ENCODE measurements around the gene STRN3. TPM values are rescaled to one million over a fixed set of nuclear protein-coding genes. Genes with fewer than 3 reads are reported as not detected.
"Not testable (repeated sequence)": the region's sequence is repeated elsewhere in the genome, so short reads cannot be mapped to it uniquely, and the experiment has no call there.

STRN3 gene
- total RNA-seq, 1 donor: 27.9 TPM

GRCh38 chr14:30949651-30950050 is 76.5 kb downstream of the STRN3 start:
- H3K4me3 ChIP-seq (ENCODE audit: low read length): no peak overlapping the region
- no peaks in the 10 kb centered on the region for H3K4me1 ChIP-seq (ENCODE audit: insufficient read depth, low read length)
- no peaks in the 10 kb centered on the region for H3K9me3 ChIP-seq (ENCODE audit: low read depth, low read length)
- no peaks in the 10 kb centered on the region for H3K27me3 ChIP-seq (ENCODE audit: insufficient read depth, low read length)

DNA sequence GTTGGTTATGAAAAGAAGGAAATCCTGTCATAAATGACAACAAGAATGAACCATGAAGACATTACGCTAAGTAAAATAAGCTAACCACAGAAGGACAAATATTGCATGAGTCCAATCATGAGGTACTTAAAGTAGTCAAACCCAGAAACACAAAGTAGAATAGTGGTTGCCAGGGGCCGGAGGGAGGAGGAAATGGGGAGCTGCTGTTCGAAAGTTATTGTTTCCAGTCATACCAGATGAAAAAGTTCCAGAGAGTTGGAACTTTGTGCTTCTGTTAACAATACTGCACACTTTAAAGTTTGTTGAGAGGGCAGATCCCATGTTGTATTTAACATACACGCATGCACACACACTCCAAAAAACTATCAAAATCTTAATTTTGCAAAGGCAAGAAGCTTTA is 82.5 kb downstream of the STRN3 start:
- H3K9me3 ChIP-seq (ENCODE audit: low read depth, low read length): no peaks in the 10 kb centered on the region
- no peaks in the 10 kb centered on the region for H3K27me3 ChIP-seq (ENCODE audit: insufficient read depth, low read length)
- no peak overlapping the region for H3K4me3 ChIP-seq (ENCODE audit: low read length)
- H3K4me1 ChIP-seq (ENCODE audit: insufficient read depth, low read length): no peaks in the 10 kb centered on the region

- Histone ChIP-seq H3K9me3 (ENCODE audit: low read depth, low read length) (no peaks in the 10 kb centered on the region), H3K4me1 (ENCODE audit: insufficient read depth, low read length) (no peaks in the 10 kb centered on the region), H3K4me3 (ENCODE audit: low read length) (no peak overlapping the region), H3K27me3 (ENCODE audit: insufficient read depth, low read length) (no peaks in the 10 kb centered on the region)
Observed at GRCh38 chr14:30940886-30941285, 85.3 kb downstream of the STRN3 start.

- no peaks in the 10 kb centered on the region for H3K4me1 ChIP-seq (ENCODE audit: insufficient read depth, low read length)
- no peaks in the 10 kb centered on the region for H3K9me3 ChIP-seq (ENCODE audit: low read depth, low read length)
- H3K4me3 ChIP-seq (ENCODE audit: low read length): no peak overlapping the region
- no peaks in the 10 kb centered on the region for H3K27me3 ChIP-seq (ENCODE audit: insufficient read depth, low read length)
Observed at GRCh38 chr14:30938617-30939016, 87.6 kb downstream of the STRN3 start.

DNA sequence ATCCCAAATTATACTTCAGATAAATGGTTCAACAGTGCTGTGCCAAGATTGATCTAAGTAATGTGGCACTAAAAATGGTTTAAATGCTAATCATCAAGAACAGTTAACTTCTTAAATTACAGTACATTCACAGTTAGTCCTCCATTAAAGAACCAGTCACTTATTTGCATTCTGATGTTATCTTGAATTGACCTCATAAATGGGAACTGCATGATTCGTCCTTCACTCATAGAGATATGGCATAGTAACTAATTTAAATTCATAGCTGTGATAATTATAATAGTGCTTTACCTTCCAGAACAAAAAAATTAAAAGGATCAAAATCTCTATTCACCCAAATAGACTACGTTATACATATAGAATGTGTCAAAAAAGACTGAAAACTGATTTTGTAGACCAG is 90.7 kb downstream of the STRN3 start:
- Histone ChIP-seq H3K4me3 (ENCODE audit: low read length) (no peak overlapping the region), H3K4me1 (ENCODE audit: insufficient read depth, low read length) (no peaks in the 10 kb centered on the region), H3K27me3 (ENCODE audit: insufficient read depth, low read length) (no peaks in the 10 kb centered on the region), H3K9me3 (ENCODE audit: low read depth, low read length) (no peaks in the 10 kb centered on the region)

DNA sequence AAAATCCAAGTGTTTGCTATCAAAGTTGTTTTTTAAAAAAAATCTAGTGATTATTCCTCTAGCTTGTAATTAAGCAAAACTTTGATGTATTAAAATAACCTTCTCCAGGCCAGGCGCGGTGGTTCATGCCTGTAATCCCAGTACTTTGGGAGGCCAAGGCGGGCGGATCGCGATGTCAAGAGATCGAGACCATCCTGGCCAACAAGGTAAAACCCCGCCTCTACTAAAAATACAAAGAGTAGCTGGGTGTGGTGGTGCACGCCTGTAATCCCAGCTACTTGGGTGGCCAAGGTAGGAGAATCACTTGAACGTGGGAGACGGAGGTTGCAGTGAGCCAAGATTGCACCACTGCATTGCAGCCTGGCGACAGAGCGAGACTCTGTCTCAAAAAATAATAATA is 92.2 kb downstream of the STRN3 start:
- not testable (repeated sequence) for H3K4me3 ChIP-seq (ENCODE audit: low read length); H3K4me1 ChIP-seq (ENCODE audit: insufficient read depth, low read length); H3K9me3 ChIP-seq (ENCODE audit: low read depth, low read length); H3K27me3 ChIP-seq (ENCODE audit: insufficient read depth, low read length)

GRCh38 chr14:30928462-30928861 is 97.7 kb downstream of the STRN3 start:
- Histone ChIP-seq H3K4me1 (ENCODE audit: insufficient read depth, low read length) (no peaks in the 10 kb centered on the region), H3K4me3 (ENCODE audit: low read length) (no peak overlapping the region), H3K27me3 (ENCODE audit: insufficient read depth, low read length) (no peaks in the 10 kb centered on the region), H3K9me3 (ENCODE audit: low read depth, low read length) (no peaks in the 10 kb centered on the region)

- no peaks in the 10 kb centered on the region for H3K9me3 ChIP-seq (ENCODE audit: low read depth, low read length)
- no peak overlapping the region for H3K4me3 ChIP-seq (ENCODE audit: low read length)
- H3K4me1 ChIP-seq (ENCODE audit: insufficient read depth, low read length): peaks cover 4% of the 10 kb centered on the region
- no peaks in the 10 kb centered on the region for H3K27me3 ChIP-seq (ENCODE audit: insufficient read depth, low read length)
Observed at GRCh38 chr14:30925254-30925653, 100.9 kb downstream of the STRN3 start.

DNA sequence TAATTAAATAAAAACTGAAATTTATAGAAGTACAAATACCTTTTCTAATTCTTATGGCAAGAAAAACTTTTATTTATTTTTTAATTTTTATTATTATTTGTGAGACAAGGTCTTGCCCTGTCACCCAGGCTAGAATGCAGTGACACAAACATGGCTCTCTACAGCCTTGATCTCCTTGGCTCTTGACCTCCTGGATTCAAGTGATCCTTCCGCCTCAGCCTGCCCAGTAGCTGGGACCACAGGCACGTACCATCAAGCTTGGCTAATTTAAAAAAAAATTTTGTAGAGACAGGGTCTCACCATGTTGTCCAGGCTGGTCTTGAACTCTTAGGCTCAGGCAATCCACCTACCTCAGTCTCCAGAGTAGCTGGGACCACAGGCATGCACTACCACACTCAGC is 104.4 kb downstream of the STRN3 start:
- no peaks in the 10 kb centered on the region for H3K9me3 ChIP-seq (ENCODE audit: low read depth, low read length)
- H3K27me3 ChIP-seq (ENCODE audit: insufficient read depth, low read length): no peaks in the 10 kb centered on the region
- no peak overlapping the region for H3K4me3 ChIP-seq (ENCODE audit: low read length)
- peaks cover 4% of the 10 kb centered on the region for H3K4me1 ChIP-seq (ENCODE audit: insufficient read depth, low read length)

DNA sequence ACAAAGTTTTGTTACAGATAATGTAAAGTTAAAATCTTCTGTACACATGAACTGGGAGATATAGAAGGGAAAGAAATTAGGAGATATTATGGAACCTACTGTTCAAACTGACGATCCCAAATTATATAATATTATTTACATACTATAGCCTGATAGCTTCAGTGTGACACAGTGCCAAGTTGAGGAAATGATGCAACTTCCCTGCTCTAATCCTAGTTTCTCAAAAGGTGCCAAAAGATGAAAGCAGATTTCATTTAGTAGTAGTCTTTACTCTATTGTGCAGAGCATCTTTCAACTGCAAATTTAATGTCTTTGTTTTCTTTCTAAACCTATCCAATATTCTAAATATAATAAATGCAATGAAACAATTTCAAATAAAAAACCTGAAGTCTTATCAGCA is 104.9 kb downstream of the STRN3 start:
- H3K9me3 ChIP-seq (ENCODE audit: low read depth, low read length): no peaks in the 10 kb centered on the region

DNA sequence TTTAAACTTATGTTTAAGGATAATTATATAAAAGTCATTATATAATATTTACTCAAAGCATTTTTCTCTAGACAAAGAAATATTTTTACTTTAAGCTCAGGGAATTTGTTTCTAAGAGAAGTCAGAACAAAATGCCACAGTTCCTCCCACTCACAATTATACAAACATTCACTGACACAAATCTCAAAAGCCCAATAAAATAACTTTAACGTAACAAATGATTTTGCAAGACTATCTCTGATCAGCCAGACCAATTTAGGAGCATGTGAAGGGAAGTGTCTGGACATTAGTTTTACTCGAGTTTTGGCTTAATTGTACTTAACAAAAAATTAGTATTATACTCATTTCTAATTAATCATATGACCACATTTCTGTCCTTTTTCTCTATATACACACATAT is 110.6 kb downstream of the STRN3 start:
- no peaks in the 10 kb centered on the region for H3K9me3 ChIP-seq (ENCODE audit: low read depth, low read length)
- no peaks in the 10 kb centered on the region for H3K4me1 ChIP-seq (ENCODE audit: insufficient read depth, low read length)
- no peak overlapping the region for H3K4me3 ChIP-seq (ENCODE audit: low read length)
- H3K27me3 ChIP-seq (ENCODE audit: insufficient read depth, low read length): no peaks in the 10 kb centered on the region

More for the DNA sequence above, 104.9 kb downstream of the STRN3 start:
- no peaks in the 10 kb centered on the region for H3K27me3 ChIP-seq (ENCODE audit: insufficient read depth, low read length)
- H3K4me3 ChIP-seq (ENCODE audit: low read length): no peak overlapping the region
- H3K4me1 ChIP-seq (ENCODE audit: insufficient read depth, low read length): peaks cover 4% of the 10 kb centered on the region

- H3K9me3 ChIP-seq (ENCODE audit: low read depth, low read length): no peaks in the 10 kb centered on the region
- no peaks in the 10 kb centered on the region for H3K4me1 ChIP-seq (ENCODE audit: insufficient read depth, low read length)
- H3K4me3 ChIP-seq (ENCODE audit: low read length): no peak overlapping the region
- H3K27me3 ChIP-seq (ENCODE audit: insufficient read depth, low read length): no peaks in the 10 kb centered on the region
Observed at GRCh38 chr14:30914812-30915211, 111.4 kb downstream of the STRN3 start.

GRCh38 chr14:30908826-30909225 is 117.4 kb downstream of the STRN3 start:
- H3K4me3 ChIP-seq (ENCODE audit: low read length): no peak overlapping the region

GRCh38 chr14:30907659-30908057 is 118.5 kb downstream of the STRN3 start:
- no peak overlapping the region for H3K4me3 ChIP-seq (ENCODE audit: low read length)
- no peaks in the 10 kb centered on the region for H3K9me3 ChIP-seq (ENCODE audit: low read depth, low read length)
- H3K4me1 ChIP-seq (ENCODE audit: insufficient read depth, low read length): no peaks in the 10 kb centered on the region
- H3K27me3 ChIP-seq (ENCODE audit: insufficient read depth, low read length): no peaks in the 10 kb centered on the region

More at GRCh38 chr14:30908826-30909225, 117.4 kb downstream of the STRN3 start:
- no peaks in the 10 kb centered on the region for H3K4me1 ChIP-seq (ENCODE audit: insufficient read depth, low read length)
- H3K27me3 ChIP-seq (ENCODE audit: insufficient read depth, low read length): no peaks in the 10 kb centered on the region
- no peaks in the 10 kb centered on the region for H3K9me3 ChIP-seq (ENCODE audit: low read depth, low read length)

- Histone ChIP-seq H3K4me1 (ENCODE audit: insufficient read depth, low read length) (no peaks in the 10 kb centered on the region), H3K9me3 (ENCODE audit: low read depth, low read length) (no peaks in the 10 kb centered on the region), H3K4me3 (ENCODE audit: low read length) (no peak overlapping the region), H3K27me3 (ENCODE audit: insufficient read depth, low read length) (no peaks in the 10 kb centered on the region)
Observed at GRCh38 chr14:30906752-30907658, 119.2 kb downstream of the STRN3 start.
